ENCODE measurements around the gene TIMP3. TPM values are rescaled to one million over a fixed set of nuclear protein-coding genes. Genes with fewer than 3 reads are reported as not detected.

TIMP3 gene
- total and polyA plus RNA-seq, 2 donors (not counting 3 experiments of a cell fraction or from before 2014, with no cell fraction given): 0.22 to 2.0 TPM

GRCh38 chr22:32817137-32817730 is 15.7 kb downstream of the TIMP3 start:
- POLR2A ChIA-PET: no interaction called here
- Histone ChIP-seq H2AFZ (ENCODE audit: low read depth, low read length) (no peak overlapping the region), H3K36me3 (ENCODE audit: control insufficient read depth in 2 of 2, extremely low read depth in 1 of 2, insufficient read depth in 2 of 2, low read length in 2 of 2) (no peaks in the 10 kb centered on the region), H3K4me1 (ENCODE audit: control insufficient read depth, extremely low read depth, insufficient read depth, low read length) (no peaks in the 10 kb centered on the region), H3K4me3 (replicated peaks in 1 of 3; ENCODE audit: insufficient read depth in 1 of 3, low read depth in 1 of 3, low read length in 3 of 3) (no peak overlapping the region), H4K20me1 (replicated peaks; ENCODE audit: control insufficient read depth, extremely low read depth, insufficient read depth, low read length) (no peaks in the 10 kb centered on the region), H3K27ac (ENCODE audit: insufficient read depth, low read depth, low read length) (no peak overlapping the region), H3K27me3 (ENCODE audit: control insufficient read depth in 2 of 2, insufficient read depth in 2 of 2, low read length in 2 of 2) (no peaks in the 10 kb centered on the region), H3K9me1 (replicated peaks; ENCODE audit: control insufficient read depth, extremely low read depth, insufficient read depth, low read length) (no peaks in the 10 kb centered on the region), H3K9ac (replicated peaks; ENCODE audit: extremely low read depth, insufficient read depth, low read length) (no peak overlapping the region), H3K9me3 (replicated peaks; ENCODE audit: control insufficient read depth, insufficient read depth, low read length) (peaks cover 3% of the 10 kb centered on the region), H3K79me2 (ENCODE audit: control insufficient read depth, insufficient read depth, low read length) (no peaks in the 10 kb centered on the region), H3K4me2 (ENCODE audit: insufficient read depth, low read length) (no peak overlapping the region)
- intact Hi-C loops (cut with micrococcal nuclease): no loop called here
- TF ChIP-seq POLR2AphosphoS5 (IDR thresholded peaks at IDR 0.05; ENCODE audit: insufficient read depth, low read depth, low read length) (no peak), FOS (IDR thresholded peaks at IDR 0.05; ENCODE audit: borderline replicate concordance, insufficient read depth, low read length) (no peak), CTCF (IDR thresholded peaks at IDR 0.05; ENCODE audit: extremely low read depth in 1 of 2, insufficient read depth in 1 of 2, low read depth in 1 of 2, low read length in 2 of 2) (no peak), POLR2A (IDR thresholded peaks at IDR 0.05; ENCODE audit: low read depth, low read length) (no peak), MYC (IDR thresholded peaks at IDR 0.05; ENCODE audit: low read depth, low read length) (no peak), MAX (IDR thresholded peaks at IDR 0.05; ENCODE audit: insufficient read depth, insufficient read length) (no peak), JUN (IDR thresholded peaks at IDR 0.05; ENCODE audit: borderline replicate concordance, insufficient read depth, insufficient read length, low read depth) (no peak), GATA2 (IDR thresholded peaks at IDR 0.05; ENCODE audit: insufficient read depth, insufficient read length, low read depth, low read length) (no peak), EZH2 (IDR thresholded peaks at IDR 0.05; ENCODE audit: borderline replicate concordance, low read depth, low read length, severe bottlenecking) (no peak)
- no peak for DNase-seq (ENCODE audit: low read depth, low spot score)
- CTCF ChIA-PET: no interaction called here
- dilution Hi-C loops (cut with MboI; ENCODE audit: extremely low pct_ligation_motif_present, low sequenced_read_pairs): no loop called here
- no peak for FAIRE-seq
- BruUV-seq (replicated peaks): no TSS peak
